Measurements from ENCODE around the gene UBE2I.

UBE2I gene

DNA sequence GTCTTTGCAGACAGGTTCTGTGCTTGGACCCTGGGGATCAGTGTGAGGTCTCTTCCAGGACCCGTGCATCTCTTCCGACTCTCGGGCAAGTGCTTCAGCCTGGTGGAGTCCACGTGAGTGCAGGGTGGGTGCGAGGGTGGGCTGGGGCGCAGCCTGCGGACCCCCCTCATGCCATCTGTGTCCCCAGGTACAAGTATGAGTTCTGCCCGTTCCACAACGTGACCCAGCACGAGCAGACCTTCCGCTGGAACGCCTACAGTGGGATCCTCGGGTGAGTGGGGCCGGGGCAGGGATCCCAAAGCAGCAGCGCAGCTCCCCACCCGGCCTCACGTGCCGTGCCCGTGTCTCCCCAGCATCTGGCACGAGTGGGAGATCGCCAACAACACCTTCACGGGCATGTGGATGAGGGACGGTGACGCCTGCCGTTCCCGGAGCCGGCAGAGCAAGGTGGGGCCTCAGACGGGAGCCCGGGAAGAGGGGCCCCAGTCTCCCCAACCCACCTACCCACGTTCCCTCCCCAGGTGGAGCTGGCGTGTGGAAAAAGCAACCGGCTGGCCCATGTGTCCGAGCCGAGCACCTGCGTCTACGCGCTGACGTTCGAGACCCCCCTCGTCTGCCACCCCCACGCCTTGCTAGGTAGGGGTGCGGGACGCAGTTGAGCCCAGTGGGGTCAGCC lies 52.4 kb downstream of the UBE2I start:
- DNase-seq (ENCODE audit: low read depth in 3 of 3): no peak

DNA sequence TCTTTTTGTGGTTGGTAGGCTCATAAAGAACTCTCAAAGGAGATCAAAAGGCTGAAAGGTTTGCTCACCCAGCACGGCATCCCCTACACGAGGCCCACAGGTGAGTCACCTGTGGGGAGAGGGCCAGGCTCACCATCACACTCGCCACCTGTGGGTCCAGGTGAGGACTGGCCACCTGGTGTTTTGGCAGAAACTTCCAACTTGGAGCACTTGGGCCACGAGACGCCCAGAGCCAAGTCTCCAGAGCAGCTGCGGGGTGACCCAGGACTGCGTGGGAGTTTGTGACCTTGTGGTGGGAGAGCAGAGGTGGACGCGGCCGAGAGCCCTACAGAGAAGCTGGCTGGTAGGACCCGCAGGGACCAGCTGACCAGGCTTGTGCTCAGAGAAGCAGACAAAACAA lies 53.4 kb downstream of the UBE2I start:
- no peak for DNase-seq (ENCODE audit: low read depth in 3 of 3)

- peak; percentile 50 to 54 (median 52) for DNase-seq (ENCODE audit: low read depth in 3 of 3)
Measured at GRCh38 chr16:1363501-1364041, 54.1 kb downstream of the UBE2I start.

DNA sequence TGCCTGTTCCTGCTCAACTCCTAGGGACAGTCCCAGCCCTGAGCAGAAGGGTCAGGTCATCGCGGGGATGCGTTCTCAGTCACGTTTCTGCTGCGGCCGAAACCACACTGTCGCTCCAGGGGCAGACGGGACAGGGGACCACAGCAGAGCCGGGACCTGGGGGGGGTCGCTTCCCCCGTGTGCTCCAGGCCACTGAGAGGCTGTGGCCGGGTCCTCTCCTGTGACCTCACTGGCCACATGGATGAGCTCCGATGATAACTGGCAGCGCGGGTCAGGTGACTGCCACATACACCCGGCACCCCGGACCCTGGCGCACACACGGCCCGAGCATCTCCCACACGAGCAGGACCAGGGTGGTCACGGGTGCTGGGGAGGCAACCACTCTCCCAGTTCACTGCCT lies 55.1 kb downstream of the UBE2I start:
- DNase-seq (ENCODE audit: low read depth in 3 of 3): no peak

- DNase-seq (ENCODE audit: low read depth in 3 of 3): no peak
Measured at GRCh38 chr16:1366060-1366711, 56.8 kb downstream of the UBE2I start.

GRCh38 chr16:1366712-1367299 lies 57.4 kb downstream of the UBE2I start:
- no peak for DNase-seq (ENCODE audit: low read depth in 3 of 3)

- no peak for DNase-seq (ENCODE audit: low read depth in 3 of 3)
Measured at GRCh38 chr16:1367486-1368174, 58.2 kb downstream of the UBE2I start.

DNA sequence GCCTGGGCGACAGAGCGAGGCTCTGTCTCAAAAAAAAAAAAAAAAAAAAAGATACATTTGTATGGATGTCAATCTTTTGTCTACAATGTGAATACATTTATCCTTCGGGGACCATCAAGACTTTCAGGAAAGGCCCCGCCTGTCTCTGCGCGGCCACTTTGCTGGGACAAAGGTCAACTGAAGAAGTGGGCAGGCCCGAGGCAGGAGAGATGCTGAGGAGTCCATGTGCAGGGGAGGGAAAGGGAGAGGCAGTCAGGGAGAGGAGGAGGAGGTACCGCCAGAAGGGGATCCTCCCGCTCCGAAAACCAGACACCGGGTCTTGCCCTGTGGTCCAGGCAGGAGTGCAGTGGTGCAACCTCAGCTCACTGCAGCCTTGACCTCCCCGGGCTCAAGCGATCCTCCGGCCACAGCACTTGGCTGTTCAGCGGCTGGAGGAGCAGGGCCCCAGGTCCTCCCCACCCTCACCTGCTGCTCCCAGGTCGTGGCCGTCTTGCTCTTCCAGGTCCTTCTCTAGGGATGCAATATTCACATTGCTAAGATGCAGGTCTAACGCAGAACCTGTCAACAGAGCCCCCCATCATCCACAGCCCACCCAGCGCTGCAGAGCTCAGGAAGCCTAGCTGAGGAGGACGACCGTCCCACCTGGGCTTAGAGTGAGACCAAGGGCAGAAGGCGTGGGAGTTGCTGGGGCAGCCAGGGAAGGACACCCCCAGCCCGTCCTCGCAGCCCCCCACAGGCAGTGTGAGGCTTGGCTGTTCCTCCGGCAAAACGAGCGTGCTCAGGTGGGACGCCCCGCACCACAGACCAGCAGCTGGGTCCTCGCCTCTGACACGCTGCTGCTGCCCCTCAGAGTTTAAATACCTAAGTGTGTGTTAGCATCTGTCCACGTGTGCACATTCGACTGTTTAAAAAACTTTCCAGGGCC lies 61.9 kb downstream of the UBE2I start:
- DNase-seq (ENCODE audit: low read depth in 3 of 3): no peak

DNA sequence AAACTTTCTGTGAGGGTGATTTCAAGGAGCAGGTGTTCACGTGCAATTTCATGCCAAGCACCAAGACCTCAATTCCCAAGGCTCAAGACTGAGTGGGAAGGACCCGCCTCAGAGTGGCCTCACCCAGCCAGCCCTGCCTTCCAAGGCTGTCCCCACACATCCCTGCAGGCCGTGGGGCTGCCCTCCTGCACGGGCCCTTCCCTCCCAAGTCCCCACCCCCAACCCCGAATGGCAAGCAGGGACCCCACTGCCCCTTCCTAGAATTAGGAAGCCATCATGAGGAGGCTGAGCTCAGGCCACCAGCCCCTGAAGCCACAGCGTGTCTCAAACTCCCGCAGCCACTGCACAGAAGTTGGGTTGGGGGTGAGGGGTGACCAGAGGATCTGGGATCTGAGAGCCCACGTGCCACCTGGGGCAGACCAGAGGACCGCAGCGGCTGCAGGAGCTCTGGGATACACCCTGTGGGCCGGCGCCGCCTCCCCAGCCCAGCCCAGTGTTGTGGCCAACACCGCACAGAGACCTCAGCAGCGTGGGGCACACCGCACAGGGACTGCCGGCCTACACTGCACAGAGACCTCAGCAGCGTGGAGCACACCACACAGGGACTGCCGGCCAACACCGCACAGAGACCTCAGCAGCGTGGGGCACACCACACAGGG lies 63.0 kb downstream of the UBE2I start:
- DNase-seq (ENCODE audit: low read depth in 3 of 3): no peak

DNA sequence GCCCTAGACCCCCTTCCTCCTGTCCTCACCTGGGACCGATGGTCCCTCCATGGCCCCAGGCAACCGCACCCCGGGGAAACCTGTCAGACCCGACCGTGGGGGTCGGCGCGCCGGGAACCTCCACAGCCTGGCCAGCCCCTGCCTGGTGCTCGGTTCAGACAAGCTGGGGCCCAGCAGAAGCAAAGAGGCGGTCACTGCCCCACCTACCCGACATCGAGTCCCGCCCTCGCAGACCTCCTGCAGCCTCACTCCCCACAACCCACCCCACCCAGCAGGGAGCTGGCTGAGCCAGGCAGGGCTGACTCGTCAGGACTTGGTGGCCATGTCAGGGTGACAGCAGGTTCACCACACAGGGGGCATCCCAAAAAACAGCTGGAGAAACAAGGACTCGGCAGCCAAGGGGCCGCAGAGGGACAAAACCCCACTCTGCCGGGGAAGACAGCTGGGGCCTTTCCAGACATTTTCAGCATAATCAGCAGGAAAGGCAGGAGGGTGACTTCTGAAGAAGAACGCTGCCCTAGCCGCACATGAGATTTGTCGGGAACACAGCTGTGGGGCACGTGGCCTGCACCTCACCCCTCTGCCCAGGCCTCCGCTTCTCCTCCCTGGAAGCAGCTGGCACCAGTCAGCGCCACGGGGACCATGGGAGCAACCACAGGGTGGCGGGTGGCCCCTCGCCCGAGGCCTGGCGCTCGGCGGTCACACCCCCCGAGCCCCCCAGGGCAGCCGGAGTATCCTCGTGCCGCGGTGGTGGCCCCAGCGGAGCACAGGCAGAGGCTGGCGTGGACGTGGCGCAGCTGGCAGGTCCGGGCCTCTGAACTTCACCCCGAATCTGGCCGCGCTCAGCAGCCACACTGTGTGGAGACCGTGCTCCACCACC lies 65.2 kb downstream of the UBE2I start:
- DNase-seq (ENCODE audit: low read depth in 3 of 3): no peak

DNA sequence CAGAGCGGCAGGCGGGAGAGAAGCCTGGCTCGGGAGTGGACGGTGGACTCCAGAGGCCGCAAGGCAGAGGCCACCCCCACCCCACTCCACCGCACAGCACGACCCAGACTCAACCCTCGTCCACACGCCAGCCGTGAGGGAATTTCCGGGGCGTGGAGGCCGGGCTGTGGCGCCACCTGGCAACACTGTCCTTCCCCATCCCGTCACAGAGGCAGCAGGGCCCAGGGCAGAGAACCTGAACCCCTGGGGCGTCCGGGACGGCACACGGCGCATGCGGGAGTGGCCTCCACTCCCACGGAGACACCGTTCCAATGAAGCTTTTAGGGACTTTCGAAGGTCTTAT lies 65.8 kb downstream of the UBE2I start:
- no peak for DNase-seq (ENCODE audit: low read depth in 3 of 3)

DNA sequence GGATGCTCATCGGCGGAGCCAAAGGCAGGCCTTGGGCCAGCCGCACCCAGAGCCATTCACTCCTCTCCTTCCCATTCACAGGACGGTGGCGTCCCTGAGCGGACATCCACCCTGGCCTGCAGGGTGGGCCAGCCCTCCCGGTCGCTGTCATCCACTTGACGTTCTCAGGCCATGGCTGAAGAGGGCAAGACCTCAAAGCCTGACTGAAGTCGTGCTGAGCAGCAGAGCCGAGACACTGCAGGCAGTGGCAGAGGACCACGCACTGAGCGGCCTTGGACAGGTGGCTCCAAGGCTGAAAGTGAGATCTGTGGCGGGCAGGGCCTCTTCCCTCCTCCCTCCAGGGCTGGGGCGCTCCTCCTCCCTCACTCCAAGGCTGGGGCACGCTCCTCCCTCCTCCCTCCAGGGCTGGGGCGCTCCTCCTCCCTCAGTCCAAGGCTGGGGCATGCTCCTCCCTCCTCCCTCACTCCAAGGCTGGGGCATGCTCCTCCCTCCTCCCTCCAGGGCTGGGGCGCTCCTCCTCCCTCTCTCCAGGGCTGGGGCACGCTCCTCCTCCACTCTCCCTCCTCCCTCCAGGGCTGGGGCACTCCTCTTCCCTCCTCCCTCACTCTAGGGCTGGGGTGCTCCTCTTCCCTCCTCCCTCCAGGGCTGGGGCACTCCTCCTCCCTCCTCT lies 66.4 kb downstream of the UBE2I start:
- DNase-seq (ENCODE audit: low read depth in 3 of 3): no peak
